IMR-90 (cell line): ENCODE results near the gene GLYATL2. TPM values are rescaled to one million over a fixed set of nuclear protein-coding genes. Genes with fewer than 3 reads are reported as not detected.

ENCODE experiments used
- ATAC-seq: fragments of 200-7000 bp; cut with Tn5 transposase; 2 replicates; pipeline ENCODE4 v1.9.1; 2020; ENCODE audit warnings: low read depth, mild to moderate bottlenecking, moderate library complexity
- BruUV-seq: library from RNA; stranded (reverse); fragments of 400-500 nt; replicated peaks from 2 replicates; lab custom pipeline; 2021; lab: Mats Ljungman, UMichigan
- CTCF ChIA-PET: fragments of 300-600 bp; formaldehyde crosslinking; extraction: SDS; loops from one replicate; lab custom pipeline; 2021; ENCODE audit warnings: antibody characterized with exemption; lab: Yijun Ruan, JAX
- POLR2A ChIA-PET: fragments of 300-600 bp; sonication (Branson Sonifier 250); formaldehyde crosslinking; loops from one replicate; lab custom pipeline; 2022; ENCODE audit warnings: antibody characterized with exemption; ENCODE audit not compliant: unreplicated experiment; lab: Charles Lee
- DNase-seq: peaks from one replicate; pipeline ENCODE4 v3.0.0; 2013
- H2AFZ ChIP-seq: replicated peaks from 2 replicates; pipeline ENCODE3; 2013; ENCODE audit warnings: low read length, mild to moderate bottlenecking; ENCODE audit not compliant: poor library complexity
- H2AK5ac ChIP-seq: 2 replicates; pipeline ENCODE4 v1.6.1; 2013; ENCODE audit warnings: low read depth, low read length, inconsistent platforms
- H2AK9ac ChIP-seq: replicated peaks from 2 replicates; pipeline ENCODE3; 2013; ENCODE audit warnings: mild to moderate bottlenecking, low read depth, low read length, moderate library complexity; ENCODE audit not compliant: poor library complexity
- H2BK120ac ChIP-seq: 2 replicates; pipeline ENCODE4 v1.6.1; 2013; ENCODE audit warnings: low read depth, low read length, inconsistent platforms
- H2BK15ac ChIP-seq: 3 replicates; pipeline ENCODE4 v1.6.1; 2013; ENCODE audit warnings: low read depth, low read length, inconsistent platforms
- H2BK20ac ChIP-seq: 2 replicates; pipeline ENCODE4 v1.6.1; 2013; ENCODE audit warnings: low read depth, mild to moderate bottlenecking, inconsistent platforms, low read length, moderate library complexity
- H2BK5ac ChIP-seq: 2 replicates; pipeline ENCODE4 v1.6.1; 2013; ENCODE audit warnings: mild to moderate bottlenecking, low read depth, low read length, inconsistent platforms; ENCODE audit not compliant: poor library complexity, severe bottlenecking
- H3K14ac ChIP-seq: replicated peaks from 2 replicates; pipeline ENCODE4 v1.6.1; 2013; ENCODE audit warnings: low read depth, low read length, inconsistent platforms
- H3K18ac ChIP-seq: 2 replicates; pipeline ENCODE4 v1.6.1; 2013; ENCODE audit warnings: low read depth, low read length, control low read depth
- H3K23ac ChIP-seq: 2 replicates; pipeline ENCODE4 v1.6.1; 2013; ENCODE audit warnings: low read depth, low read length, inconsistent platforms
- H3K27ac ChIP-seq: 2 replicates; pipeline ENCODE4 v1.5.1; 2013; ENCODE audit warnings: mild to moderate bottlenecking, control low read depth, low read length; ENCODE audit not compliant: insufficient read depth
- H3K27me3 ChIP-seq: 2 replicates; pipeline ENCODE4 v1.6.1; 2013; ENCODE audit warnings: low read length; ENCODE audit not compliant: control insufficient read depth, insufficient read depth
- H3K36me3 ChIP-seq: 2 replicates; pipeline ENCODE4 v1.6.1; 2013; ENCODE audit warnings: low read length, mixed read lengths; ENCODE audit not compliant: control insufficient read depth, insufficient read depth
- H3K4ac ChIP-seq: 2 replicates; pipeline ENCODE4 v1.6.1; 2013; ENCODE audit warnings: low read depth, low read length, inconsistent platforms
- H3K4me1 ChIP-seq: 2 replicates; pipeline ENCODE4 v1.6.1; 2013; ENCODE audit warnings: low read length, mixed read lengths; ENCODE audit not compliant: control insufficient read depth, insufficient read depth
- H3K4me2 ChIP-seq: 2 replicates; pipeline ENCODE4 v1.6.1; 2013; ENCODE audit warnings: low read depth, mild to moderate bottlenecking, control low read depth, low read length, moderate library complexity
- H3K4me3 ChIP-seq: 2 replicates; pipeline ENCODE4 v1.5.1; 2013; ENCODE audit warnings: low read depth, mild to moderate bottlenecking, control low read depth, low read length, moderate library complexity; ENCODE audit not compliant: insufficient read depth
- H3K56ac ChIP-seq: 2 replicates; pipeline ENCODE4 v1.6.1; 2013; ENCODE audit warnings: low read length, inconsistent platforms; ENCODE audit not compliant: insufficient read depth; ENCODE audit errors: extremely low read depth
- H3K79me1 ChIP-seq, 2 experiments: 2 replicates each; pipeline ENCODE4 v1.6.1; 2013; ENCODE audit warnings: low read length in 2 of 2, inconsistent platforms in 1 of 2, low read depth in 1 of 2
- H3K9ac ChIP-seq: 2 replicates; pipeline ENCODE4 v1.6.1; 2013; ENCODE audit warnings: low read depth, low read length, control low read depth
- H3K9me1 ChIP-seq: 2 replicates; pipeline ENCODE4 v1.6.1; 2013; ENCODE audit warnings: low read length, inconsistent platforms; ENCODE audit not compliant: insufficient read depth
- H3K9me3 ChIP-seq: 2 replicates; pipeline ENCODE4 v1.6.1; 2013; ENCODE audit warnings: low read length; ENCODE audit not compliant: control insufficient read depth, insufficient read depth
- H4K20me1 ChIP-seq: 2 replicates; pipeline ENCODE4 v1.6.1; 2013; ENCODE audit warnings: low read length, inconsistent platforms; ENCODE audit not compliant: insufficient read depth
- H4K5ac ChIP-seq: 2 replicates; pipeline ENCODE4 v1.6.1; 2013; ENCODE audit warnings: mild to moderate bottlenecking, low read depth, low read length, control low read depth
- H4K8ac ChIP-seq, 2 experiments: 2 replicates each; pipeline ENCODE4 v1.6.1; 2013; ENCODE audit warnings: low read depth in 2 of 2, low read length in 2 of 2, control low read depth in 1 of 2, inconsistent platforms in 1 of 2
- H4K91ac ChIP-seq: 2 replicates; pipeline ENCODE4 v1.6.1; 2013; ENCODE audit warnings: low read depth, low read length, inconsistent platforms; ENCODE audit not compliant: insufficient read depth
- FOS ChIP-seq: fragments of 150-350 bp; IDR thresholded peaks from 2 replicates; pipeline ENCODE4 v1.6.1; 2016; ENCODE audit warnings: low read depth, low read length
- MAFK ChIP-seq: IDR thresholded peaks from 2 replicates; pipeline ENCODE4 v1.6.1; 2012; ENCODE audit warnings: low read depth, low read length, improper control_type of control experiment
- NFE2L2 ChIP-seq: fragments of 150-350 bp; IDR thresholded peaks from 2 replicates; pipeline ENCODE4 v1.6.1; 2016; ENCODE audit warnings: low read depth, mild to moderate bottlenecking, low read length
- dilution Hi-C: fragments of 300-500 bp; cut with HindIII; formaldehyde crosslinking; loops from one replicate; pipeline ENCODE4 v1.14.3; 2018; ENCODE audit warnings: low sequenced_read_pairs; ENCODE audit not compliant: unreplicated experiment
- in situ Hi-C: fragments of 300-500 bp; cut with MboI; formaldehyde crosslinking; loops from 3 replicates; pipeline ENCODE4 v1.14.3; 2019; ENCODE audit warnings: low sequenced_read_pairs, inconsistent platforms, mixed read lengths
- intact Hi-C: fragments of 100-400 bp; cut with micrococcal nuclease; formaldehyde crosslinking; loops from 2 replicates; pipeline ENCODE4 v1.10.0; 2022
- polyA plus RNA-seq, 3 experiments: library from polyadenylated mRNA; depleted of rRNA; stranded (reverse); fragments of >200 nt; gene quantifications; 2 replicates each; pipeline ENCODE4 v1.2.3, GENCODE V29; 2012; ENCODE audit warnings: low replicate concordance in 1 of 3
- total RNA-seq: library from RNA; depleted of rRNA; stranded (reverse); fragments of >200 nt; gene quantifications from 2 replicates; pipeline ENCODE4 v1.2.3, GENCODE V29; 2012

The GLYATL2 gene
- total and polyA plus RNA-seq, 2 of the 4 experiments (the other 2 are of a cell fraction): 0.36 to 0.77 TPM

DNA sequence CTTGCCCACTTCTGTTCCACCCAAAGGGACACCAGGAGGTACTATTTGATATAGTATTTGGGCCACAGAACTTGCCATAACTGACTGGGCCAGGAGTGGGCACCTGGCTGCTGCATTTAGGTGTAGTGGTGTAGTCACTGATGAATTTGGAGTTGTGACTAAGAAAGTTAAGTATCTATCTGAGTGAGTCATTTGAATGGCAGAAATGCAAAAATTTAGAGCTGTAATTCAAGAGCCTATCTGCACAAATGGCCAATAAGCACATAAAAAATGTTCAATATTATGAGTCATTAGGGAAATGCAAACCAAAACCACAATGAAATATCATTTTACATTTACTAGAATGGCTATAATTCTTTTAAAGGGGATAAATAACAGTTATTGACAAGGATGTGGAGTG lies 14.7 kb downstream of the GLYATL2 start:
- Histone ChIP-seq H2AK5ac (no peak overlapping the region), H2BK120ac (no peak overlapping the region), H2BK15ac (no peak overlapping the region), H2AFZ (no peak overlapping the region), H3K9ac (no peak overlapping the region), H3K4me2 (no peak overlapping the region), H2BK20ac (no peak overlapping the region), H3K27ac (no peak overlapping the region), H3K79me1 (no peaks in the 10 kb centered on the region), H3K9me3 (no peaks in the 10 kb centered on the region), H3K4me1 (no peaks in the 10 kb centered on the region), H4K5ac (no peak overlapping the region), H3K14ac (no peak overlapping the region), H3K27me3 (no peaks in the 10 kb centered on the region), H4K20me1 (no peaks in the 10 kb centered on the region), H3K56ac (no peak overlapping the region), H3K18ac (no peak overlapping the region), H2AK9ac (no peak overlapping the region), H2BK5ac (no peak overlapping the region), H4K8ac (no peak overlapping the region), H3K36me3 (no peaks in the 10 kb centered on the region), H3K9me1 (no peaks in the 10 kb centered on the region), H3K4me3 (no peak overlapping the region), H3K23ac (no peak overlapping the region), H4K91ac (no peak overlapping the region), H3K4ac (no peak overlapping the region)
- TF ChIP-seq MAFK (no peak), FOS (peak; percentile 21; the same call in 1 of the 2 replicates), NFE2L2 (no peak)
- BruUV-seq: no TSS peak
- ChIA-PET CTCF (no interaction called here), POLR2A (no interaction called here)
- intact Hi-C loops (no loop called here), dilution Hi-C loops (no loop called here), in situ Hi-C loops (no loop called here)
- ATAC-seq: peak; percentile 44; the same call in 1 of the 2 replicates
- peak; percentile 78 for DNase-seq
